Stimulated activated CD8-positive, alpha-beta memory T cell treated with anti-CD3 and anti-CD28 coated beads, Interleukin-4, amount 100 ng/mL, for 1 hour (primary cell): ENCODE results near the gene CSNK2A1.
A peak's percentile ranks its signal among the peaks of the same experiment; 100 is the strongest.

Experiments used
- DNase-seq, 2 donors: peaks; one replicate each; pipeline ENCODE4 v3.0.0-alpha.2; 2020; ENCODE audit warnings: low read depth in 2 of 2, low spot score in 1 of 2

The CSNK2A1 gene

GRCh38 chr20:433300-433975, 110.2 kb downstream of the CSNK2A1 start:
- peak; percentile 20 to 31 for DNase-seq

DNA sequence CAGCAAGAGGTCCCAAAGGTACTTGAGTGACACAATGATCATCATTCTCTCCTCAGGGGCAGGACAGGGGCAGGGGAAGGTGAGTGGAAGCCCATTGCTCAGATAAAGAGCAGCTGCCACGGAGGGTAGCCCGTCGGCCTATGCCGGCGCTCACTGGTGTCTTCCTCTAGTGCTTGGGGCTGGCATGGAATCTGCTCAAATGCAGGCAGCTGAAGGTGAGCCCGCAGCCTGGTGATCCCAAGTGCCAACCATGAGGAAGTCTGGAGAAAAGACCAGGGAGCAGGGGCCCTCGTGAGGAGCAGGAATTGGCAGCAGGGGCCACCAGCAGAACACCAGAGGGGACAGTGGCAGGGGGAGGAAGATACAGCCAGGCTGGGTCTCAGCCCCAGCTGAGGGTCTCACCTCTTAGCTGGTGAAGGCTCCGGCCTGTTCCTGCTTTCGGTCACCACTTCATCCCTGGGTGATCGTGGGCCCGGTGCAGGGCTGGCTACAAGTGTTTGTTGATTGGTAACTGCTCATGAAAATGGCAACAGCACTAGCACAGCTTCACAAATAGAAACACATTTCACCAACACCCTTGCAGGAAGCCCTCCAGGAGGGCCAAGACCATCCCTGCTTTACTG, 110.8 kb downstream of the CSNK2A1 start:
- no peak for DNase-seq

- DNase-seq, result no peak
These were observed 111.4 kb downstream of the CSNK2A1 start for GRCh38 chr20:432208-432607.

DNA sequence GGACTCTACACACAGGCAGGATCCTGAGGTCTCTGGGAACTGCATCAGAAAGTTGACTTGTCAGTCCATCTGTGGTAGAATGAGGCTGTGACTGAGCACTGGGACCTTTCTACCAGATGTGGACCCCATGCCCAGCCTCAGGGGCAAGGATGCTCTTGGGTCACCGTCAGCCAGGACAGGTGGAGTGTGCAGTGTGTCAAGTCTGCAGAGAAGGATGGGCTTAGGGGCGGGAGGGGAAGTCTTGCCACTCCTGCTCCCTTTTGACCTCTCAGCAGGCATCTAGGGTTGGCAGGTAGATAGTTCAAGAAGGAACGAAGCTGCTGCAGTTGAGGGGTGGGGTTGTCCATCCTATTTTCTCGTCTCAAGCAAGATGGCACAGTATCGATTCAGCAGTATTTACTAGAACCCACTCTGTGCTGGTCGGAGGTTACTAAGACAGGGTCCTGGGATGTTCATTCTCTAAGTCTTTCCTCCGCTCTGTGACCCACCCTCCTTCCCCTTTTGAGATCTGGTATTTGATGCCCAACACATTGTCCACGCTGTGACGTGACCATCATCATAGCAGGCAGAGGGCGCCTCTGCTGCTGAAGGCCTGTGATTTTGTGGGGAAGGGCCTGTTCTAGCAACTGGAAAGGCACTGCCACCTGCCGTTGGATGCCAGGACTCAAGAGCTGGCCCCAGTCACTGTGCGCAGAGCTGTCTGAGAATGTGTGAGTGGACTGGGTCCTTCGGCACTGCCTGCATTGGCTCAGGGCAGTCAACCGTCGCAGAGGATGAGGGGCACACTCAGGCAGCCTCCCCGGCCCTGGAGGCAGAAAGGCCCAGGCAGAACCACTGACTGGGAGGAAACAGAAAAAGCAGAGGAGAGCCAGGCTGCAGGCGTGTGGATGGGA, 112.3 kb downstream of the CSNK2A1 start:
- DNase-seq, result no peak

DNA sequence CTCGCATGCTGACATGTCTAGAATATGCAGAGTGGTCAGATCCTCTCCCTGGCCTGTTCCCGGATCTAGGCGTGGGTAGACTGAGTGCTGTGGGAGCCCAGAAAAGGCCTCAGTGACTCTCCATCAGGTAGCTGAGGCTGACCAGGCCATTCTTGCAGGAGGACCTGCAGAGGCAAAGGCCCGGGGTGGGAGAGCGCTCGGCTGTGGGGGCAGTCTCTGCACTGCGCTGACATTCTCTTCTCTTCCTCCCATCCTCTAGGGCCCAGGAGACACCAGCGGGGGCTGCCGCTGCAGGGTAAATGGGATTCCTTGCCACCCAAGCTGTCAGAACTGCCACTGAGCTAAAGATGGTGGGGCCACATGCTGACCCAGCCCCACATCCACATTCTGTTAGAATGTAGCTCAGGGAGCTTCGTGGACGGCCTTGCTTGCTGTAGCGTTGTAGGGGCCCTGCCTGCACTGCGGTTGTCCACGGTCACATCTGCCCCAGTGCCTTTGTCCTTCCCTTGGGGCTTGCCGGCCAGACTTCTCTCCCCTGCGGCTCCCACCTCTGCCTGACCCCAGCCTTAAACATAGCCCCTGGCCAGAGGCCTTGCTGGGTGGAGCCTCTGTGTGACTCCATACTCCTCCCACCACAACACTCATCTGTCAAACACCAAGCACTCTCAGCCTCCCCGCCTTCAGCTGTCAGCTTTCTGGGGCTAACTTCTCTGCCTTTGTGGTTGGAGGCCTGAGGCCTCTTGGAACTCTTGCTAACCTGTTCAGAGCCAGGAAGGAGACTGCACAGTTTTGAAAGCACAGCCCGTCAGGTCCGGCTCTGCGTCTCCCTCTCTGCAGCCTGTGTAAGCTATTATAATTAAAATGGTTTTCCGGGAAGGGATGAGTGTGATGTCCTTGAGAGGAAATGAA, 113.2 kb downstream of the CSNK2A1 start:
- no peak for DNase-seq

DNA sequence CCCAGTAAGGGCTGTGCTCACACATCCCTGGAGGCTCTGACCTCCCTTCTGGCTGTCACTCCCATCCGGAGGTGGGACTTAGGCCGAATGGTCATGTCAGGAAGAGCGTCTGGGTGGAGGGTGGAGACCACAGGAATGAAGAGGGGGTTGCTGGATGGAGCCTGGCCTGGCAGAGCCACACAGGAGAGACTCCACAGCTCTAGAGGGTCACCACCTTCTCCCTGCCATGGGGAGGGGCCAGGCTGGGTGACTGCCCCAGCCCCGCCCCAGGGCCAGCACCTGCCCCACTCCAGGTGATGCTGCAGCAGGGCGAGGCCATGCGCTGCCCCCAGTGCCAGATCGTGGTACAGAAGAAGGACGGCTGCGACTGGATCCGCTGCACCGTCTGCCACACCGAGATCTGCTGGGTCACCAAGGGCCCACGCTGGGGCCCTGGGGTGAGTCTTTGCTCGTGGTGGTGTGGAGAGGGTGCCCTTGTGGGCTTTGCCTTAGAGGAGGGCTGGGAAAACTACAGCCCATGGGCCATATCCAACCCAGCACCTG, 114.9 kb downstream of the CSNK2A1 start:
- no peak for DNase-seq

DNA sequence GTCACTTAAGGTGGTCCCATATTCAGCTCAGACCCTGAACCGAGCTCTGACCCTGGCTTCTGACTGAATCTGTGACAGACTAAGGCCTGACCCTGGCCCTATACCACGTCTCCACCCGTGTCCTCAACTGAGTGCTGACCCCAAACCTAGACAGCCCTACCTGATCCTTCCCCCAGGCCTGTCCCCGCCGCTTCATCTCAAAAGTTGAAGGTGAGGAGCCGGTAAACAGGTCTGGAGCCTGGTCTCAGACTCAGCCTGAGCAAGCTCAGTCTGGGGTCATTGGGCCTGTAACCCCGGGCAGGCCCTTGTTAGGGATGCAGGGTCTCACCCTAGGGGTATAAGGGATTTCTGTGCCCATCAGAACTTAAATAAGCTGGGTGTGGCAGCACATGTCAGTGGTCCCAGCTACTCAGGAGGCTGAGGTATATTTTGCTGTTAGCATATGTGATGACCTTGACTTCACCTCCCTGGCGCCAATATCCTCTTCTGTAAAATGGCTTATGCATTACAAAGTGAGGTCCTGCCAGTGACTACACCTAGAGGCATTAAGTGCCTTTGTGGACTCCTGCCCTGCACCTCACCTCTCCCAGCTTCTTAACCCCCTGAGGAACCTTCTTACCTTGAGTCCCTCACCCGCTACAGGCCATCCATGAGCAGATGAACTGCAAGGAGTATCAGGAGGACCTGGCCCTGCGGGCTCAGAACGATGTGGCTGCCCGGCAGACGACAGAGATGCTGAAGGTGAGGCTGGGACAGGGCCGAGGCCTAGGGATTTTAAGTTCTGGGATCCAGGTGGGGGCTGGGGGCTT, 115.5 kb downstream of the CSNK2A1 start:
- DNase-seq, result no peak

DNA sequence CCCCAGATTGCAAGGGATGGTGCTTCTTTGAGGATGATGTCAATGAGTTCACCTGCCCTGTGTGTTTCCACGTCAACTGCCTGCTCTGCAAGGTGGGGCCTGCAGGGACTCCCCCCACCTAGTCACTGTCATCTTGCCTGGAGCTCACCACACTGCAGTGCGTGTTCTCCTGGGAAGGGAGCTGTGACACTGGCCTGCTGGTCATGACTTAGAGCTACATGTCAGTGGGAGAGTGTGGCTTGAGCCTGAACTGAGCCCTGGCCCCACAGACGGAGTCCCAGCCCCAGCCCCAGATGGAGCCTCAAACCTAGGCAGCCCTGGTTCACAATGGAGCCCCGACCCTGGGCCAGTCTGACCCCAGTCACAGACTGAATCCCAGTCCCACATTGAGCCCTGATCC, 116.2 kb downstream of the CSNK2A1 start:
- DNase-seq, result no peak

DNA sequence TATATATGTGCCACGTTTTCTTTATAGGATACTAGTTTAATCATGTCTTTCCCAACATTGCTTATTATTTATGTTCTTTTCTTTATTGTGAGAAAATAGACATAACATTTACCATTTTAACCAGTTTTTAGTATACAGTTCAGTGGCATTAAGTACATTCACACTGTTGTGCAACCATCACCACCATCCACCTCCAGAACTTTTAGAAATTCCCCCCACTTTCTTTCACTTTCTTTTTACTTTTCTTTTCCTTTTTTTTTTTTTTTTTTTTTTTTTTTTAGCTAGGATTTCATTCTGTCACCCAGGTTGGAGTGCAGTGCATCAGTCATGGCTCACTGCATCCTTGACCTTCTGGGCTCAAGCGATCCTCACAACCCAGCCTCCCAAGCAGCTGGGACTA, 117.0 kb downstream of the CSNK2A1 start:
- DNase-seq, result no peak
